Peyer's patch (tissue), 4 donors: ENCODE data around the gene ZNF432. TPM values are rescaled to one million over a fixed set of nuclear protein-coding genes. Genes with fewer than 3 reads are reported as not detected.
"Not testable (repeated sequence)": the region's sequence is repeated elsewhere in the genome, so short reads cannot be mapped to it uniquely, and the experiment has no call there.

ENCODE experiments used
- DNase-seq, 3 donors: peaks; one replicate each; pipeline ENCODE4 v3.0.0-alpha.2; 2017 to 2019
- H3K27ac ChIP-seq, 4 donors: fragments of 200-600 bp; sonication (generic); one replicate each; pipeline ENCODE4 v1.5.1; 2016 to 2019
- H3K27me3 ChIP-seq, 2 donors: fragments of 200-600 bp; sonication (generic); one replicate each; pipeline ENCODE4 v1.5.1; 2019
- H3K36me3 ChIP-seq, 3 donors: fragments of 200-600 bp; sonication (generic); one replicate each; pipeline ENCODE4 v1.5.1; 2016 to 2019
- H3K4me1 ChIP-seq, 4 donors: fragments of 200-600 bp; sonication (generic); one replicate each; pipeline ENCODE4 v1.5.1; 2016 to 2019
- H3K4me3 ChIP-seq, 4 donors: fragments of 200-600 bp; sonication (generic); 1 replicate in 3 of 4; 2 replicates in 1 of 4; pipeline ENCODE4 v1.5.1; 2016 to 2019; ENCODE audit warnings: mild to moderate bottlenecking in 1 of 4
- H3K9me3 ChIP-seq, 4 donors: fragments of 200-600 bp; sonication (generic); one replicate each; pipeline ENCODE4 v1.5.1; 2016 to 2019; ENCODE audit warnings: mild to moderate bottlenecking in 1 of 4
- CTCF ChIP-seq, 6 experiments: fragments of 450-650 bp in 4 of 6; fragments of 200-600 bp in 2 of 6; sonication (generic) in 1 of 6; IDR thresholded peaks; one replicate each; pipeline ENCODE4 v1.5.1; 2017 to 2019; ENCODE audit warnings: antibody characterized with exemption in 6 of 6, mild to moderate bottlenecking in 3 of 6, moderate library complexity in 1 of 6
- POLR2A ChIP-seq, 2 donors: fragments of 450-650 bp; IDR thresholded peaks; one replicate each; pipeline ENCODE4 v1.5.1; 2017; ENCODE audit warnings: antibody characterized with exemption in 2 of 2, mild to moderate bottlenecking in 2 of 2, moderate library complexity in 2 of 2
- total RNA-seq, 4 donors: library from RNA; depleted of rRNA; stranded (reverse); fragments of >200 nt; gene quantifications; one replicate each; pipeline ENCODE4 v1.1.0, GENCODE V29; 2016

ZNF432 gene
- total RNA-seq: 10 to 100 TPM in 3 of 4 donors, 1 to 10 TPM in 1; 5.8 to 19.0 (median 12.0) TPM

DNA sequence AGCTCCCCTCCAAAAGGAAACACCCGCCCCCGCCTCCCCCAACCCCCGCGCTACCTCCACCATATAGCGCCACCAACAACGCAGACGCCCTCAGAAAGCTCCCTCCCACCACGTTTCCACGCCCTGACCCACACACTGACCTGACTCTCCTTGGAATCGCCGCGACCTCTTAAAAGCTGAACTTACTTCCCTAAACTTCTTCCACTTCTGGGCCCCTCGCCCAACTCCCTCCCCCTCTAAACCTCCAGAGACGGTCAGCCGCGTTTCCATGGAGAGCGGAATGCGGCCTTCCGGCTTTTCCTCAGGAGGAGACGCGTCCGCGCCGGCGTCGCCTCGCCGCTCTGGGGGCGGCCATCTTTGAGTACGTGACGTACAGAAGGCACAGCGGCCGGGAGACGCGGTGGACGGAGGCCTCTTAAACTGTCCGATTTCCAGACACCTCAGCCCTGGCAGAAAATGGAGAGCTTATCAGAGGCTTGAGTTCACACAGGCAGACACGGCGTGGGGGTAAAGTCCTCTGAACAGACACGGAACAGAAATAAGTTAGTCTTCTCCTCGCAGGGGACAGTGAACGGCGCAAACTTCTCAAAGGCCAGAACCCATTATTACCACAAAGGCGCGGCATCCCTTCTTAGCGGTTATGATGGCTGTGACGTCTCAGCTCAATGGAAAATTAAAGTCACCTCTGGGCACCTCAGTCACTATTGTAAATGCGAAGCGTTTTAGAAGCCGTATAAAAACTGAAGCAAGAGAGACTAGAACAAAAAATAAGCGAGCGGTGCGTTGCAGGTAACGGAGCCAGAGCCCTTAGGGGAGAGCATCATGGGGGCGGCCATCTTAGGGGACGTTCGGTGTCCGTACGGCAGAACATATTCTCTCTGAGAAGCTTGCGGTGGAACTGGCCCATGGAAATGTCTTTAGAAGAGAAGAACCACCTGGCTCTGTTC lies at the start of gene ZNF432:
Gene ZNF432 (minus strand): TSS at position 284 of the 947 bp plus-strand sequence. CDS start 1,970 bp downstream, outside the sequence.
- no peaks in the 10 kb centered on the region for H3K27me3 ChIP-seq
- TF ChIP-seq POLR2A (IDR thresholded peaks at IDR 0.05) (peak; percentile 14 to 52), CTCF (IDR thresholded peaks at IDR 0.05) (no peak)
- peaks cover 0 to 44% (median 5%) of the 10 kb centered on the region in 4 donors for H3K9me3 ChIP-seq
- H3K4me3 ChIP-seq: peak within 1 kb of the TSS; percentile 57 to 73 (median 62)
- peak within 1 kb of the TSS; percentile 86 to 94 (median 90) for H3K27ac ChIP-seq
- no peaks in the 10 kb centered on the region for H3K4me1 ChIP-seq
- peaks cover 0 to 26% (median 0%) of the 10 kb centered on the region in 3 donors for H3K36me3 ChIP-seq
- peak; percentile 85 to 94 (median 92) for DNase-seq

DNA sequence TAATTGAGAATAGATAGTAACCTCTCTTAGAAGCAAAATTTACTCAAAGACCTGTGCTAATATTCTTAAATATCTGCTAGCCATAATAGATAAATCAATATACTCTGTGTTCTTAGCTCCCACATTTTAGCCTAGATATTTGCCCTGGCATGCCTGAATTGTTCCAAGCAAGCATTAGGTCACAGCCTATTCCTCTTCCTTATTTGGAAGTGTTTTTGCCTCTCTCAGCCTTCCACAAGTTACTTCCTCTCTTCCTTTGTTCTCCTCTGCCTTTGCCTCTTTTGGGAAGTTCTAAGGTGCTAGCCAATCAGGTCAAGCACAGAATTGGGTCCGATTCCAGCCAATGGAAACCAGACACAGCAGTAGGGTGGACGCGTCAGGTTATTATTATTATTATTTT lies 47.8 kb upstream of the ZNF432 start:
- H3K4me3 ChIP-seq, DNase-seq: not testable (repeated sequence)
- peaks cover 0 to 30% (median 0%) of the 10 kb centered on the region in 4 donors for H3K9me3 ChIP-seq

DNA sequence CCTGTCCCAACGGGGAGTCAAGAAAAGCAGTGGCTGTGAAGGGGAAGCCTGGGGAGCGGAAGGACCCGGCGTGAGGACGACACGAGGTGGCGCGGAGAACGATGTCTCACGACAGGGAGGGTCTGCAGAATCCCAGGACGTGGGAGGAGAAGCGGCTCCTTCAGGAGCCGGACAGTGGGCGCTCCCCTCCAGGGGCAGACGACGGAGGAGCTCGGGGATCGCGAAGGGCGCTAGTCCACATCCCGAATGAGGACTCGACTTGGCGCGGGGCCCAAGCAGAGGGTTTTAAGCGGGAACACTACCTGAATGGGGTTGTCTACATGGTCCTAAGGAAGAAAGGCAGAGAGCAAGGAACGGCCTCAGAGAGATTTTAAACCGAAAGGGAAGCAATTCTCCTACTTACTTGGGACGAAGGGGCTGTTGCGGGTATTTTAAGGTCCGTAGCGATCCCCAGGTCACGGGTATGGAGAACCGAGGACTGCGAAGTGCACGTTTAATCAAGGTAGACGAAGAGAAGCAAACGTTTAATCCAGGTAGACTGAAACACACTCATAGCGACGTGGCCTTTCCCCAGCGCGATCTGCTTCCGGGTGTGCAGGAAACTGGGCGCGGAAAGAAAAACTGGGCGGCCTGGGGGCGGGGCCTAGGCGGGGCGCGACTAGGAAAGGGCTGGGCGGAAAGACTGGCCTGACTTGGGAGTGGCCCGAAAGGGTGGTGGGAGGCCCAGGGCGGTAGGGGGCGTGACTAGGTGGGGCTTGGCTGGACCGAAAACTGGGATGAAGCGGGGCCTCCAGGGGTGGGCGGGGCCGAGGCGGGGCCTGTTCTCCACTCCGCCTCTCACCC lies 46.8 kb upstream of the ZNF432 start, which contains the start of gene ZNF841:
Gene ZNF841 (minus strand): TSS at position 594 of the 843 bp plus-strand sequence. CDS start 10,964 bp downstream, outside the sequence.
- Histone ChIP-seq H3K27ac (peak within 1 kb of the TSS; percentile 70 to 81 (median 74)), H3K9me3 (peaks cover 0 to 37% (median 0%) of the 10 kb centered on the region in 4 donors), H3K27me3 (no peaks in the 10 kb centered on the region), H3K4me3 (peak within 1 kb of the TSS; percentile 67 to 91 (median 76)), H3K36me3 (peaks cover 0 to 29% (median 3%) of the 10 kb centered on the region in 3 donors), H3K4me1 (peaks cover 0 to 9% (median 0%) of the 10 kb centered on the region in 4 donors)
- peak in 1 of 2 donors; percentile 41 for TF ChIP-seq POLR2A (IDR thresholded peaks at IDR 0.05)
- no peak for TF ChIP-seq CTCF (IDR thresholded peaks at IDR 0.05)
- DNase-seq: peak; percentile 81 to 96 (median 93)

More for the DNA sequence above, 47.8 kb upstream of the ZNF432 start:
- not testable (repeated sequence) for H3K27ac ChIP-seq, H3K4me1 ChIP-seq, H3K27me3 ChIP-seq
- H3K36me3 ChIP-seq: peaks cover 0 to 20% (median 3%) of the 10 kb centered on the region in 3 donors

DNA sequence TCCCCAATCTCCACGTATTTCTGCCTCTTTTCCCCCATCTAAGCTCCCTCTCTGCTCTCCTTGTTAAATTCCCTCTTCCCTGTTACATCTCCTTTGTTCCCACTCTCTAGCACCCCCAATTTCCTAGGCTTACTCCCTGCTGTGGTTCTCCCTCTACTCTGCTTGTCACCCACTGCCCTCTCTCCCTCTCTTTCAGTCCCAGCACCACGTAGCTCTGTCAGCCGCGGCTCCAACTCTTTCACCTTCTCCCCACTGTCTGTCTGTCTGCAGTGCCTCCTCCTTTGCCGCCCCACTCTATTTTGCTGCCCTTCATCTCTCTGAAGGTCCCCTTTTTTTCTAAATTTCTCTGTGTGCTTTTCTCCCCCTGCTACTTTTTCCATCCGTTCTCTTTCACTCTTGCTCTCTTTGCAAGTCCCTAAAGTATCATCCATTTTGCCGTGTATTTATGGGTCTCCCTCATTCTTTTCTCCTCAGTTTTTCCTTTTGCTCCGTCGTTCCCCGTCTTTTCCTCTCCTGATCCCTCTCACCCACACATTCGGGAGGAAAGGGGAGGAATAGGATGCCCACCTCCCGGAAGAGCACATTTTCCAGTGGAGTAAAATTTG lies 46.0 kb upstream of the ZNF432 start:
- peaks cover 0 to 9% (median 0%) of the 10 kb centered on the region in 4 donors for H3K4me1 ChIP-seq
- H3K36me3 ChIP-seq: peaks cover 0 to 35% (median 3%) of the 10 kb centered on the region in 3 donors
- peaks cover 0 to 35% (median 0%) of the 10 kb centered on the region in 4 donors for H3K9me3 ChIP-seq
- peak overlapping the region; percentile 67 to 91 (median 76) for H3K4me3 ChIP-seq
- TF ChIP-seq POLR2A (IDR thresholded peaks at IDR 0.05) (no peak), CTCF (IDR thresholded peaks at IDR 0.05) (no peak)
- DNase-seq: no peak
- H3K27ac ChIP-seq: peak overlapping the region in 3 of 4 donors; percentile 70 to 81 (median 74)
- H3K27me3 ChIP-seq: no peaks in the 10 kb centered on the region

DNA sequence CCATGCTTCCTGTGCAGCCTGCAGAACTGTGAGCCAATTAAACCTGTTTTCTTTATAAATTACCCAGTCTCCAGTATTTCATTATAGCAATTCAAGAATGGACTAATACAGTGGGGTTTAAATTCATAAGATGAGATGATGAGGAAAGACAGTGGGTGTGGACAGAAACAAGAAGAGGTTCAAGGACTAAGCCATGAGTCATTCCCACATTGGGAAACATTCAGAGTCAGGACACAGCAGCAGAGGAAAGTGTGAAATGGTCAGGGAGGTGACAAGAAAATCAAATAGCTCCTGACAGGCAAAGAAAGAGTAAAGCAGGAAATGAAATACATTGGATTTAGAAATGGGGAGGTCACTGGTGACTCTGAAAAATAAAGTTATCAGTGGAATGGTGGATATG lies 37.8 kb upstream of the ZNF432 start:
- H3K27ac ChIP-seq: no peak overlapping the region
- H3K4me1 ChIP-seq: no peaks in the 10 kb centered on the region
- peaks cover 0 to 71% (median 0%) of the 10 kb centered on the region in 4 donors for H3K9me3 ChIP-seq
- peaks cover 0 to 97% (median 3%) of the 10 kb centered on the region in 3 donors for H3K36me3 ChIP-seq
- no peaks in the 10 kb centered on the region for H3K27me3 ChIP-seq
- DNase-seq: no peak
- TF ChIP-seq POLR2A (IDR thresholded peaks at IDR 0.05) (no peak), CTCF (IDR thresholded peaks at IDR 0.05) (no peak)
- no peak overlapping the region for H3K4me3 ChIP-seq
